ENCODE measurements around the gene OR52I1.
A peak's percentile ranks its signal among the peaks of the same experiment; 100 is the strongest.

Gene OR52I1

DNA sequence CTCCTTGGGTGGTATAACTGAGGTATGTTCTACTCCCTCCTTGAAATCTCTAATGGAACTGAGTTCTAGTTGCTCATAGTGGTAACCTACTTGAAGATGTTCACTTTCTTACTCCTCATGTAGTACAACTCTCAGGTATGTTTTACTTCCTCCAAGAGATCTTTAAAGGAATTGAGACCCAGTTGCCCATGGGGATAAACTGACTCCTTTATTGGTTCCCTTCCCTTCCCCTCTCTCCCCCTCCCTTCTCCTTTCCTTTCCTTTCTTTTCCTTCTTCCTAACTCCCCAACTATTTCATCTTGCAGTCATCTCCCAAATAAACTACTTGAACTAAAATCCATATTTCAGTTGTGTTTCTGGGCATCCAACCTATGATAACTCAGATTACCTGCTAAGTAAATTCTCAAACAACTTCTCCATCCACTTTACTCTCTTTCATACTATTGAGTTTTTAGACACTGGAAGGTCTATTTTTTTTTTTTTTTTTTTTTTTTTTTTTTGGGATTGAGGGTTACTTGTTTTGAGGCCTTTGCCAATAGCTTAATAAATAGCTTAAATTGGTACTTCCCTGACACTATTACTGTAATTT is 22.1 kb downstream of the OR52I1 start:
- DNase-seq, result no peak

DNA sequence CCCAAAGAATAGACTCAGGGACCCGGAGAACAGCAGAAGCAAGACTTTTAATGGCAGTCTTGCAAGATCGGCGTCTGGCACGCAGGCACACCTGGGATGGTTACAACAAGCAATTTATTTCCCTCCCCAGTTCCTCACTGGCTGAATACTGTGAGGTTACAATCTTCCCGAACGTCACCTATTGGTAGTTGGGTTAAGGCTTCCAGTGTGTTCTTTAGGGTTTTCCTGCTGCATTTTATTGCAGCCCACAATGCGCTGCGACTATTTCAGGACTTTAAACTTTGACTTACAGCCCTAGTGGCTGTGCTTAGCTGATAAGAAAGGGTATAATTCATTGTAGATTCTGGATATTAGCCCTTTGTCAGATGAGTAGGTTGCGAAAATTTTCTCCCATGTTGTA is 25.7 kb downstream of the OR52I1 start:
- DNase-seq, result no peak

DNA sequence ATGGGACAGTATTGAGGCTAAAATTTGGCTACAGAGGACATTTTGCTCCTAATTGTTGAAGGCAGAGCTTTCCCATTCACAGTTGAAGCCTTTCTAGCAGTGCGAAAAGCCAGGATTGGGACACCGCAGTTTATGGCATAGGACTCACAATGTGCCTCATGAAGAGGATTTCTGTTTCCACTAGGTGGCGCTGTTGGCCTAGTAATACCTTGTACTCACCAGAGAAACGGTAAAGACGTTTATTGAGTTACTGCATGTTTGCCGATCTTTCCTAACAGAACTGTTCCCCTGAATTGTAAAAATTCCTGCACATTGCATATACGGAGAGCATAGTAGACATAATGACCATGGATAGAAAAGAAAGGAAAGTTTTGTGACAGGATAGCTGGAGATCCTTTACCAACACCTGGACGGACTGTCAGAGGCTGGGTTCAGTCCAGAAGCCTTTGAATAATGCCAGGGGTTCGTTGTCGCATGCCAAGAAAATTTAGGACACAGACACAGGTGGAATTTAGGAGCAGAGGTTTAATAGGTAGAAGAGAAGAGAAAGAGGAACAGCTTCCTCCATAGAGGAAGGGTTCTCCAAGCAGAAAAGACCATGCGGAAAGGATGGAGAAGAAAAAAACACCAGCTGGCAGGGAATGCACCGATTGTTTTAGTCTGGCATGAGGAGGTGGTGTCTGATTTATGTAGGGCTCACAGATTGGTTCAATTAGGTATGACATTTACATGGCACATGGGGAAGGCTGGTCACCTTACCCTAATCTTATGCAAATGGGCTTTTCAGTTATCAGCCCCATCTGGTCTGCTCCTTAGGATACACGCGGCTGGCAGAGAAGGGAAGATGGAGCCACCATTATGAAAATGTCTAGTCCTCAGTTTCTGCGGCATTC is 32.6 kb downstream of the OR52I1 start:
- DNase-seq, result peak; percentile 71

DNA sequence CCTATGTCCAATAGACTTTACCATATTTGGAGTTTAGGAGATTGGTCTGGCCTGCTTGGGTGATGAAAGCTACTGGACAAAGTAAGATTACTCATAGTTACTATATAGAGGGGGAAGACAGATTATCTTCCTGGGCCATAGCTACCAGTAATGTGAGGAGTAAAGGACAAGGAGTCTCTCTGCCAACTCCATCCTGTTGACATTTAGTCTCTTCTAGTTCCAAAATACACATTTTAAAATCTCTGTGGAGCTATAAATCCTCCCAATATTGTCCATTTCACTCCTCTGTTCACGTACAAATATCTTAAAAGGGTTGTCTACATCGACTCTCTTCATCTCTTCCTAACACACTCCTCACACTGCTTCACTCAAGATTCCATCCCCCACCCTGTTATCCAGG is 42.3 kb downstream of the OR52I1 start:
- DNase-seq, result no peak

DNA sequence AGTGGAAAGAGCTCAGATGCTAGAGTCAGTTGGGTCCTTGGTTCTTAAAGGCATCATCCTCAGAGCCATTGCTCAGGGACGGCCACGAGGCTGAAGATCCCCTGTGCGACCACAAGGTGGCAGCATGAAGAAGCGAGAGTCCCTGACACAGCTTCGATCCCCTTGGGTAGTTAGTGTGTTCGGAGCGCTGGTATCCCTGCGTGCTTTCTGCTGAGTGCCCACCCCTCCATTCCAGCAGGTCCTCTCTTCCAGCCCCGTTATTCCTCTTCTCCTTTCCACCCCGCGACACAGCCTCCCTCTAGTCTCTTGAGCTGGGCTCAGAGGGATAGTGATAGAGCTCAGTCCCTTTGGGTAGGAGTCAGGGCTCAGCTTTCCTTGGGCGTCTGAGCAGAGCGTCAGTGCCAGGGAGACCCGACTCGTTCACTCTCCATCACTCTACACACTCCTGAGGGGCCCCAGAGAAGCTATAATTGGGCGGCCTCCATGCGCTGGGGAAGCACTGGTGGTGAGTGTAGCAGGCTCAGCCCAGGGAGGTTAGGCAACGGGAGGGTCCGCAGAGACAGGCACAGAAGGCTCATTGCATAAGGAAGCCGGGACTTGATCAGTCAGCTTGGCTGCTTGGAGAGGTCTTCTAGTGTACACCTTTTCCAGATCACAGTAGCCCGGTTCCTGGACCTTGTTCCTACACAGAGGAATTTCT is 43.3 kb downstream of the OR52I1 start, which contains the start of gene OR51D1:
Gene OR51D1 (plus strand): TSS at position 516 of the 700 bp plus-strand sequence. CDS start 2,314 bp downstream, outside the sequence.
- DNase-seq, result peak; percentile 39

DNA sequence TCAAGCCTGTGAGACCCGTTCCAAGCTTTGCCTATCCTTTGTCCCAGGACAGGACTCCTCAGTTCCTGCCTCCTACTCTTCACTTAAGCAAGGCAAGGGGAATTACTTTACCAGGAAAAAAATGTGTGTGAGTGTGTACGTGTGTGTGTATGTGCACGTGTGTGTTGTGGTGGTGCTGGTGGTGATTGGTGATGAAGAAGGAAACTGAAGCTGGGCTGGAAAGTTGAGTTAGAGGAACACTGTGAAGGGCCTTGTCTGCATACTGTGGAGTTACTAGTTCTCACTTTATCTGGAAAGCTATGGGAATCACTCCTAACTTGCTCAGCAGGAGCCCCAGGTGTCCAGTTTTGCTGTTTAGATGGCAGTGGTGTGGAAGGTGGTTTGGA is 43.8 kb downstream of the OR52I1 start:
- no peak for DNase-seq

DNA sequence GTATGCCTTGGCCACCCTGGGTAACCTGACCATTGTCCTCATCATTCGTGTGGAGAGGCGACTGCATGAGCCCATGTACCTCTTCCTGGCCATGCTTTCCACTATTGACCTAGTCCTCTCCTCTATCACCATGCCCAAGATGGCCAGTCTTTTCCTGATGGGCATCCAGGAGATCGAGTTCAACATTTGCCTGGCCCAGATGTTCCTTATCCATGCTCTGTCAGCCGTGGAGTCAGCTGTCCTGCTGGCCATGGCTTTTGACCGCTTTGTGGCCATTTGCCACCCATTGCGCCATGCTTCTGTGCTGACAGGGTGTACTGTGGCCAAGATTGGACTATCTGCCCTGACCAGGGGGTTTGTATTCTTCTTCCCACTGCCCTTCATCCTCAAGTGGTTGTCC is 46.1 kb downstream of the OR52I1 start:
- no peak for DNase-seq

DNA sequence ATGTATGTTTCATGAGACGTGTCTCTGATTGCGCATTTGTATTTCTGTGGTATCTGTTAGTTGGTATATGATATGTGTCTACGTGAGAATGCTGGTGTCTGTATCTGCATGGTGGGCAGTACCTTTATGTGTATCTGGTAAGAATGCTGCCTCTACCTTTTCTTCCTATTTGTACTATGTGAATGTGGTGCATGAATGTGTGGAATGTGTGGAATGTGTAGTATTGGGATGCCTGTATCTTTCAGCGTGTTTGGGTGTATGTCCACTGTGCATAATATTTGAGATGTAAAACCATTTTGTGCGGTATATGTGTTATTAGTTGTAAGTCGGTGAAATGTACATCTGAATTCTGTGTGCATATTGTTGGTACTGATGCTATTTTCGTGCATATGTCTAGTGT is 47.7 kb downstream of the OR52I1 start:
- DNase-seq, result no peak

DNA sequence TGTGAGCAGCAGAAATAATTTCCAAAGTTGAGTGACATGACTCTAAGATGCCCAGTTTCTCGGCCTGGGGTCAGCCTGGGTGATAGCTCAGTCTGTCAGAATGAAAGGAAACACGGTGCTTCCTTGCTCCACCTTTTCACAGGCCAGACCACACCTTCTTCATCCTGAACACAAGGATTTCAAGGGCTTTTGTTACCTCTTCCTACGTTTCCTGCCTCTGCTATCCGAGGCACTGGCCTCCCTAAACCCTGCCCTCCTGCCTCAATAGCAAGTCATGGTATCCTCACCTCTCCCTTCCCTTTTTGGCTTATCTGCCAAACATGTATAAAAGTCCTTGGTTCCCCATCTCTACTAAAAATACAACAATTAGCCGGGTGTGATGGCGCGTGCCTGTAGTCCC is 48.2 kb downstream of the OR52I1 start:
- no peak for DNase-seq

DNA sequence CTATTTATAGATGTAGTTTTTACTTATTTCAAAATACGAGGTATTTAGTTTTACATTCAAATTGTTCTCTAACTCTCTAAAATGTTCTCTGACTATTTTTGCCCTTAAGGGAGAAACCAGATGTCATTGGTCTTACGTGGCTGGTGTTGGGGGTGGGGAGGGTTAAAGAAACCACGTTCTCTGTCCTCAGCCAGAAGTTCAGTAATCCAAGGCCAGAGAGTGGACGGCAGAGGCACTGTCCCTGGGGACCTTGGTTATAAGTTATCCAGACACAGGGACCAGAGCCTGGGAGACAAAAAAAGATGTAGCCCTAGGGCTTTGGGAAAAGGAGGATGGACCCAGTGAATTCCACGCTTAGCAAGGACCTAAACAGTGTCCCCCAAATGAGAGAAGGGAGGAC is 49.2 kb downstream of the OR52I1 start:
- no peak for DNase-seq

DNA sequence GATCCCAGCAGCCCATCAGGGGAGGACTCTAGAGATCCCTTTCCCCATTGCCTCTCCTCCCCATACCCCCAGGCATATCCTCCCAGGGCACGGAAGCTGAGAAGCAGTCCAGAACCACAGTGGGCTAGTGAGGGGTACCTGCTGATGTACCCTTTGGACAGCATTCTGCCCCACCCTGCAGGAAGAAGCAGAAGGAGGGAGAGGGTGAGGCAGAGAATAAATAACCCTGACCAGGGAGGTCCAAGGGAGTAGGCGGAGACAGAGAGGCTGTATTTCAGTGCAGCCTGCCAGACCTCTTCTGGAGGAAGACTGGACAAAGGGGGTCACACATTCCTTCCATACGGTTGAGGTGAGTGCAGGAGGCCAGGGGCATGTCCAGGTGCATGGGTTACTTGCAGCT is 49.8 kb downstream of the OR52I1 start, which contains the start of gene OR51E1:
Gene OR51E1 (plus strand): TSS at position 301 of the 400 bp plus-strand sequence. CDS start 8,545 bp downstream, outside the sequence.
- DNase-seq, result no peak

DNA sequence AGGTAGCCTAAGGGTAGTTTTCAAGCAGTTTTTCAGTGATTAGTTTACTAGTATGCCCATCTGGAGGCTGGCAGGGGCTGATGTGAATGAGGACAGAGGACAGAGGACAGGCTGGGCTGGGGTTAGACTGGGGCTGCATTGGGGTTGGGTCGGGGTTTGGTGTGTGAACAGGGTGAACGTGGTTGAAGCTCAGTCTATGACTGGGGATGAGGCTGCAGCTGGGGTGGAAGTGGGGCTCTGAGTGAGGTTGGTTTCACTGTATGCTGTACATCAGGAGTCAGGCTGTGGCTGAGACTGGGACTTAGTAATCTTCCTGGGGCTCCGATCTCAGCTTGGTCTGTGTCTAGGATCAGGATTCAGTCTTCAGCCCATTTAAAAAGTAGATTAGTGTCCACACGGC is 50.4 kb downstream of the OR52I1 start:
- no peak for DNase-seq

Data from NCI-H187 treated with DMSO at 0.1 percent for 48 hours (cell line).